IPS-18c (cell line): ENCODE data around the gene KDF1.
A peak's percentile ranks its signal among the peaks of the same experiment; 100 is the strongest.
"Not testable (repeated sequence)": the region's sequence is repeated elsewhere in the genome, so short reads cannot be mapped to it uniquely, and the experiment has no call there.

Source experiments
- H3K4me3 ChIP-seq: 2 replicates; pipeline ENCODE4 v1.7.0; 2013; ENCODE audit warnings: low read depth, mild to moderate bottlenecking, low read length, moderate library complexity; ENCODE audit not compliant: insufficient read depth
- H3K9me3 ChIP-seq: one replicate; pipeline ENCODE4 v1.6.1; 2013; ENCODE audit warnings: mild to moderate bottlenecking, low read length, moderate library complexity; ENCODE audit not compliant: control insufficient read depth, insufficient read depth

Gene KDF1

GRCh38 chr1:26998429-26999300 is 38.4 kb upstream of the KDF1 start:
- no peak overlapping the region for H3K4me3 ChIP-seq

GRCh38 chr1:26996665-26997064 is 36.4 kb upstream of the KDF1 start:
- H3K9me3 ChIP-seq, result no peaks in the 10 kb centered on the region

More at GRCh38 chr1:26998429-26999300, 38.4 kb upstream of the KDF1 start:
- H3K9me3 ChIP-seq, result no peaks in the 10 kb centered on the region

GRCh38 chr1:26996024-26996423 is 35.8 kb upstream of the KDF1 start:
- peak overlapping the region; percentile 34; the same call in 1 of the 2 replicates for H3K4me3 ChIP-seq

More at GRCh38 chr1:26996665-26997064, 36.4 kb upstream of the KDF1 start:
- no peak overlapping the region; the same call in 1 of the 2 replicates for H3K4me3 ChIP-seq

GRCh38 chr1:26994787-26995517 is 34.7 kb upstream of the KDF1 start:
- Histone ChIP-seq H3K9me3 (no peaks in the 10 kb centered on the region), H3K4me3 (peak overlapping the region; percentile 87)

More at GRCh38 chr1:26996024-26996423, 35.8 kb upstream of the KDF1 start:
- H3K9me3 ChIP-seq, result no peaks in the 10 kb centered on the region

GRCh38 chr1:26994020-26994786 is 33.9 kb upstream of the KDF1 start:
- H3K4me3 ChIP-seq, result peak overlapping the region; percentile 87
- no peaks in the 10 kb centered on the region for H3K9me3 ChIP-seq

GRCh38 chr1:26993237-26994019 is 33.2 kb upstream of the KDF1 start, which contains the start of gene TRNP1:
Gene TRNP1 (plus strand): TSS chr1:26993692. CDS start chr1:26993787, 95 bp downstream.
- Histone ChIP-seq H3K9me3 (no peaks in the 10 kb centered on the region), H3K4me3 (peak within 1 kb of the TSS; percentile 87)

GRCh38 chr1:26991310-26992116 is 31.2 kb upstream of the KDF1 start:
- no peaks in the 10 kb centered on the region for H3K9me3 ChIP-seq
- no peak overlapping the region for H3K4me3 ChIP-seq

- not testable (repeated sequence) for H3K9me3 ChIP-seq, H3K4me3 ChIP-seq
Measured at GRCh38 chr1:26989403-26990109, 29.3 kb upstream of the KDF1 start.

- no peaks in the 10 kb centered on the region for H3K9me3 ChIP-seq
- no peak overlapping the region for H3K4me3 ChIP-seq
Measured at GRCh38 chr1:26986658-26987057, 26.4 kb upstream of the KDF1 start.

GRCh38 chr1:26984291-26984690 is 24.0 kb upstream of the KDF1 start:
- H3K9me3 ChIP-seq, result no peaks in the 10 kb centered on the region

GRCh38 chr1:26983863-26984262 is 23.6 kb upstream of the KDF1 start:
- no peaks in the 10 kb centered on the region for H3K9me3 ChIP-seq
- H3K4me3 ChIP-seq, result no peak overlapping the region

More at GRCh38 chr1:26984291-26984690, 24.0 kb upstream of the KDF1 start:
- H3K4me3 ChIP-seq, result no peak overlapping the region

GRCh38 chr1:26981146-26981846 is 21.0 kb upstream of the KDF1 start:
- H3K4me3 ChIP-seq, result no peak overlapping the region
- no peaks in the 10 kb centered on the region for H3K9me3 ChIP-seq

- no peak overlapping the region for H3K4me3 ChIP-seq
- no peaks in the 10 kb centered on the region for H3K9me3 ChIP-seq
Measured at GRCh38 chr1:26978901-26979300, 18.6 kb upstream of the KDF1 start.

- no peaks in the 10 kb centered on the region for H3K9me3 ChIP-seq
- no peak overlapping the region for H3K4me3 ChIP-seq
Measured at GRCh38 chr1:26976621-26977510, 16.6 kb upstream of the KDF1 start.
